ENCODE data around the gene FADS2.
A peak's percentile ranks its signal among the peaks of the same experiment; 100 is the strongest.
"Not testable (repeated sequence)": the region's sequence is repeated elsewhere in the genome, so short reads cannot be mapped to it uniquely, and the experiment has no call there.

FADS2 gene

DNA sequence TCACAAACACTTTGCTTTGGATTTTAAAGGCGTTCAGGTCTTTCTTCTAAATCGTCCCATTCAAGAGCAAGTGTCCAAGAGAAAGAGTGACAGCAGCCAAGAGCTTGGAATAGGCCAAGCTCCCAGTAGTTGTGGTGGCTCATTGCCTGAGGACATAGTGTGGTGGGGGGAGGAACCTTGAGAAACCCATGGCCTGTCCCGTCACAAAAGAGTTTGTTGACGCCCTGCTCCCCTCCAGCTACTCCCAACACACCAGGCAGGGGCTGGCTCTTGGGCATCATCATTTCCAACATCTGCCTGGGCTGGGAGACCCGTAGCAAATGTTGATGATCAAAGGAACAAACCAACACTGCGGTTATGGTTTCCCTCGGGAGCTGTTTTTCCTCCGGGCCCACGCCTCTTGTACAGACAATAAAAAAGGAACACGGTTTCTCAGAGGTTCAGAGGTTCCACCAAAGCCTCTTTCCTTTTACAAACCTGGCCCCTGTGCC is 42.5 kb downstream of the FADS2 start:
- DNase-seq = no peak

DNA sequence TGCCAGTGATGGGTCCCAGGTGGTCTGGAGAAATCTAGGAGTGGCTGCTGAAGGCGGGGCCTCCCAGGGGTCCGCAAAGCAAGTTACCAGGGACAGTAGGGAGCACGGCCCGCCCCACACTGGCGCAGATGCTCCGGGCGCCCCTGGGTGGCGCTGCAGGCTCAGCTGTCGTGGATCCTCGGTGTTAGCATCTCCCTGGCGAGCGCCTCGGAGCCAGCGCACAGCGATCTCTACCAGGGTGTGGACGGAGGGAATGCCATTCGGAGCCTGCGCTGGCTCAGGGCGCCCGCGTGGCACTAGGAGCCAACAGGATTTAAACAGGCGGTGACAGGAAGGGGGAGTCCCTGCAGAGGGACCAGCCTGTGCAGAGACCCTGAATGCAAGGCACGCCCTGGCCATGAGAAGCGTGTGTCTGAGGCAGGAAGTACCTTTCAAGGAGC is 43.1 kb downstream of the FADS2 start:
- peak; percentile 70 for DNase-seq

DNA sequence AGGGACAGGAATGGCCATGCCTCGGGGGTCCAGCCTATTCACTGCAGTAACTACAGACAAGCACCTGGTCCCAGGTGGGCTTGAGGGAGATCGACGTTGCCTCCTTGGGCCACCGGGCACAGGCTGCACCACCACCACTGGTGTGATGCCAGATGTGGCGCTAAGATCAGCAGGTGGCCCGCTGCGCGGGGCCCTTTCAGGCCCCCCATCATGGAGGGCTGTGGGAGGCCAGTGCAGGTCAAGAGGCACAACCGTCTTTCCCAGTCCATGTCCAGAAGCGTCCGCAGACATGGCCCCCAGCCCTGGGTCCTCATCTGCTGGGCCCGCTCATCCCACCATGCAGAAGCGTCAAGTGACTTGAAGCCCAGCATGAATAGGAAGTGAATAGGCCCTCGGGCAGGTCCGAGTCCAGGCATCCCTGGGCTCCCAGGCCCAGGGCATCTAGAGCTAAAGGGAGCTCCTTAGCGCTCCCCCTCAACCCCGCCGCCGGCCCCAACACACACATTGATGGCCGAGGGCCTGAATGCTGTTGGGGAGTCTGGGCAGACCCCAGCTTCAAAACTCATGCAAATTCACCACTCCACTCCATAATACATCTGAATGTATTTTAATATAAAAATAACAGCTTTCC is 45.0 kb downstream of the FADS2 start:
- no peak for DNase-seq

DNA sequence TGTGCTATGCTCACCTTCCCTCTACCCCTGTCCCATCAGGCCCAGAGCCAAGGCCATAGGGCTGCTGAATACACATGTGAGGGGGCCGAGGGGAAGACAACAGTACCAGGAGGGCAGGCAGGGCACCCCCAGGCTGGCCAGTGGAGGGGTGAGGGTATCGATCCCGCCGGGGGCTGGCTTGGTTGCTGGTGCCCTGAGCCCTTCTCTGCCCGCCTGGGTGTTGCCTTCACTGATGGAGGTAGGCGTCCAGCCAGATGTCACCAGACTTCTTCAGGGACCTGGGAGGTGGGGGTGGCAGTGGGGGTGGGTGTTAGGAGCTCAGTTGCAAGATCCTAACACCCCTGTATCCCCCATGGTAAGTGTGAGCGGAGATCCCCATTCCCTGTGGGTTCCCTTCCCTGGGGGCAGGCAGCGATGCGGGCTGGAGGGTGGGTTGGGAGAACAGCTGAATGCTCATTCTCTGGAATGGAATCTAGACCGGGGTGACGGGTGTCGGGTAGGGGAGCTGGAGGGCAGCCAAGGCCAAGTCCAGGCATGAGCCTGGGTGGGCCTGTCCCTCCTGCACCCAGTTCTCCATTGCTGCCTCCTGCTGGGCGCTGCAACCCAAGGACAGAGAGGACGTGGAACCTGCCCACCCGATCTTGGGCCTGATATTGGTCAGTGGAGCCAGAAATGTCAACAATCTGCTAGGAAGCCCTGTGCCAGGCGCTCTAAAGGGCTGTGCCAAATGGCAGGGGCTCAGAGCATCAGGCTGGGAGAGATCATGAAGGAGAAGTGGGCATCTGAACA is 45.7 kb downstream of the FADS2 start:
- no peak for DNase-seq

DNA sequence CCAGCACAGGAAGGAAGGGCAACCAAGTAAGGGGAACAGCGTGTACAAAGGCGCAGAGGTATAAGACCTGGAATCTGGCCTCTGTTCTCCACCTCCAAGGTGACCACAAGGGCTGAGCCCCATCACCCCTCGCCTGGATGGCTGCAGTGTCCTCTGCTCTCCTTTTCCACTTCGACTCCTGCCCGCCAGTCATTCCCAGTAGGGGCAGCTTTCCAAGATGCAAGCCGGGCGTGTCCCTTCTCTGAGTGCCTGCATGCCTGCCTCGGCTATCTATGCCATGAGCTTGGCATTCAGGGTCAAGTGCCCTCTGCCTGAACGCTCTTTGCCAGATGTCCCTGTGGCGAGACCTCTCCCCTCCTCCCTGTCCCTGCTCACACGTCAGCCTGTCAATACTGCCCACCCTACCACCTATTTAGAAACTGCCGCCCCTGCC is 46.3 kb downstream of the FADS2 start:
- no peak for DNase-seq

DNA sequence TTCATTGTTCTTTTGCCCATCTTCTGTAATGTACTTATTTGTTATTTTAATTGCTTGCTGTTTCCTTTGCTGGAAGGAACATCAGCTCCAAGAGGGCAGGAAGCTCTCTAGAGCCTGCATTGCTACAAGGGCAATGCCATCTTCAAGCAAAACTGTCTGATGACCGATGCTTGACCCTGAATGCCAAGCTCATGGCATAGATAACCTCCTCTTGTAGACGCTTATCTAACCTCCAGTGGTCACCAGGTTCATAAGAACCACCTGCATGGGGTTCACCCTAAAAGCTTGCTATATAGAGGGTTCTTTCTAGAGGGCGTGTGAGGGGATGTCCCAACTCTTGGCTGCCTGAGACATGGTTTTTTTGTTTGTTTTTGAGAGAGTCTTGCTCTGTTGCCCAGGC is 46.8 kb downstream of the FADS2 start:
- DNase-seq = no peak

DNA sequence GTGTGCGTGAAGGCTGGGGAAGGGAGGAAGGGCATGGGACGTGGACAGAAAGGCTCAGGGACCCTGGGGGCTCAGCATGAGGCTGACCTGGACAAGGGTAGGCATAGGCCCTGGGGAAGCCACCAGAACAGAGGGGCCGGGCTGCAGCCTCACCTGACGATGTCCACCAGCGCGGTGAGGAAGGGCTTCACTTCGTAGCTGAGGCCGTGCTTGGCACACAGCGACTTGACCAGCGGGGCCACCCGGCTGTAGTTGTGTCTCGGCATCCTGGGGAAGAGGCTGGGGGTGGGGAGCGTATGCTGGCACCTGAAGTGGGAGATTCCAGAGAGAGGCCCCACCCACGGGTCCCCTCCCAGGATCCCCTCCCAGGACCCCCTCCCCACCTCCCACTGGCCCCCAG is 47.6 kb downstream of the FADS2 start:
- DNase-seq = no peak

DNA sequence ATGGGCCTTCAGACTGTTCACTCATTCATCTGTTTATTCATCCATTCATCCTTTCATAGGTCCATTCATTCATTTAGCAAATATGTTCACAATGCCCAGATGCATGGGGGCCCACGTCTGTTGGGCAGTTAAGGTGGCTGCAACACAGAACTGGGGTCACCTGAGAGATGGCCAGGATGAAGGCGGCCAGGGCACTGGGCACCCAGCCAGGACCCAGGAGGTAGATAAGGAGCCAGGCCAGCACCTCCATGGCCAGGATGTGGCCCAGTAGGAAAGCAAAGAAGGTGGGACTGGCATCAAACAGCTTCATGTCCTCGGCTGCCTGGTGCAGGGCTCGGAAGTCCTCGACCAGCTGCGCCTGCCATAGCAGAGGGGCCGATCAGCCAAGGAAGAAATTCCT is 51.1 kb downstream of the FADS2 start:
- DNase-seq = no peak

DNA sequence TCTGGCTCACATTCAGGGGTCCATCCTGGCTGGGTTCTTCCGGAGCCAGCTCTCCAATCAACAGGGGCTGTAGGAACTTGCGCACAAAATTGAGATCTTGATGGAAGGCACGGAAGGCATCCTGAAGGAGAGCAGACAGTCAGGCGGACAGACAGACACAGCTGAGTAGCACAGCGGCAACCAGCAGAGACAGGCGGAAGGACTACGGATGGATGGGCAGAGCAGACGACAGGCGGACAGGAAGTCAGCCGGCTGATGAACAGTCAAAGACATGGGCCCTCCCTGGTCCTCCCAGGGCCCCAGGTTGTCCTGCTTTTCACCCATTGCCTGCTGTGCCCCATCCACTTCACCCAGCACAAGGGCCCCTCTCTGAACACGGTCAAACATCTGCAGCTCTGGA is 51.9 kb downstream of the FADS2 start:
- DNase-seq = no peak

DNA sequence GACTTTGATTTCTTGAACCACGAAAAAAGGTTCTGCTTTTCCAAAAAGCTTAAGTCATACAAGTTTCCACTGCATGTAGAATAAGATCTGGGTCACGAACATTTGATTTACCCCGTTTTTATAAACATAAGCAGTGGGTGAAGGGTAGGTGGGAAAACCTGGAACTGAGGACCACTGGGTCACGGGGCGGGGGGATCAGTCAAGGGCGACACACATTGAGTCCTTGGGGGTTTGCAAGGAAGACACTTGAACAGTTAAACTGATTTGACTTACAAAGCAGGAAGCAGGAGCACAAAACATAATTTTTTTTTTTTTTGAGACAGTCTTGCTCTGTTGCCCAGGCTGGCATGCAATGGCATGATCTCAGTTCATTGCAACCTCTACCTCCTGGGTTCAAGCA is 52.4 kb downstream of the FADS2 start:
- no peak for DNase-seq

DNA sequence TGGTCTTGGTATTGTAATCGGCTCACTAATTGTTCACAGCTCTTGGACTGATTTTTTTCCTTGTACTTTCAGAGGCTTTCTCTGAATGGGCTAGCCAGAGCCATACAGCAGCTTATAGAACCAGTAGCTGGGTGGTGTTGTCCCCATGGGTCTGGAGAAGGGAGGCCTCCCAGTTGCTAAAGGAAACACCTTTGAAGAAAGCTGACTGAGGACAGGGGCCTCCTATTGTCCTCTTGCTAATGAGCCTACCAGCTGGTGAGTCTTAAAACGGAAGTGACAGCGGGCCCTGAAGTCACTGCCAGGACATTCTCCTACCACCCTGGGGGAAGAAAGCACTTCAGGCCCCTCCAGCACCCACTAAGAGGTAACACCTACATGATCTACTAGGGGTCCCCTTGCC is 53.3 kb downstream of the FADS2 start:
- no peak for DNase-seq

DNA sequence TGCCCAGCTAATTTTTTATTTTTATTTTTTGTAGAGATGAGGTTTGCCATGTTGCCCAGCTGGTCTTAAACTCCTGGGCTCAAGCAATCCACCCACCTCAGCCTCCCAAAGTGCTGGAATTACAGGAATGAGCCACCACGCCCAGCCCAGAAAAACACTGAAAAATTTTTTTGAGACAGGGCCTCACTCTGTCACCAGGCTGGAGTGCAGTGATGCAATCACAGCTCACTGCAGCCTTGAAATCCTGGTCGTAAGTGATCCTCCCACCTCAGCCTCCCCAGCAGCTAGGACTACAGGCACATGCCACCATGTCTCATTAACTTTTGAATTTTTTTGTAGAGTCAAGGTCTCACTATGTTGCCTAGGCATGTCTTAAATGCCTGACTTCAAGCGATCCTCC is 54.2 kb downstream of the FADS2 start:
- DNase-seq = not testable (repeated sequence)

DNA sequence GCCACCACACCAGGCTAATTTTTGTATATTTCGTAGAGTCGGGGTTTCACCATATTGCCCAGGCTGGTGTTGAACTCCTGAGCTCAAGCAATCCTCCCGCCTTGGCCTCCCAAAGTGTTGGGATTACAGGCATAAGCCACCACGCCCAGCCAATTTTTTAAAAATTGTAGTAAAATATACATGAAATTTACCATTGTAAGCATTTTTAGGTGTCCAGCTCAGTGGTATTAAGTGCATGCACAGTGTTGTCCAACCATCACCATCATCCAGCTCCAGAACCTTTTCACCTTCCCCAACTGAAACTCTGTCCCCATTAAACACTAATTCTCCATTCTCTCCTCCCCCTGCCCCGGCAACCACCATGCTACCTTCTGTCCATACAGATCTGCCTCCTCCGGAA is 54.8 kb downstream of the FADS2 start:
- no peak for DNase-seq

DNA sequence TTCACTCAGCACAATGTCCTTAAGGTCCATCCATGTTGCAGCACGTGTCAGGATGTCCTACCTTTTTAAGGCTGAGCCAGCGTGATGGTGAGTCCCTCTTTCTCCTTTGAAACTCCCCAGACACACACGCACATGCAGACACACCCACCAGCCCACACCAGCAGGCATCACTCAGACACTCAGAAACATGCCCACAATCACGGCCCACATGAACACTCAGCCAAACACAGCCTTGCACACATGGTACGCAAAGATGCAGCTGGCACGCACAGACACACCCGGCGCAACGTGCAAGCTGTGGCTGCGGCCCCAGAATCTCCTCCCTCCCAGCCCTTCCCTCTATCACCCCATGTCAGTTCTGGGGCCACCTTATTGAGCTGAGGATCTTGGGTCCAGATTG is 55.2 kb downstream of the FADS2 start:
- no peak for DNase-seq

DNA sequence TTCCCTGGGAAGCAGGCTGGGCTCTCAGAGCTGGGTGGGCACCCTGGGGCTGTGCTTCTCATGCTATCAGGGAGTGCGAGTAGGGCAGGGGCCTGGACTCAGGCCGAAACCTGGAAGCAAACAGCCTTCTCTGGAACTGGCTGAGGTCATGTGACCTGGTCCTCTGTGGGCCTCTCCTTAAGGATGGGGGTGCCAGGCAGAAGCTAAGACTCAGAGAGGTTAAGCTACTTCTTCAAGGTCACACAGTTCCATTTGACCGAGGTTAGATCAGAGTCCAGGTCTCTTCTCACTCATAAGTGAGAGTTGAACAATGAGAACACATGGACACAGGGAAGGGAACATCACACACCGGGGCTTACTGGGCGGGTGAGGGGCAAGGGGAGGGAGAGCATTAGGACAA is 55.8 kb downstream of the FADS2 start:
- DNase-seq = no peak

DNA sequence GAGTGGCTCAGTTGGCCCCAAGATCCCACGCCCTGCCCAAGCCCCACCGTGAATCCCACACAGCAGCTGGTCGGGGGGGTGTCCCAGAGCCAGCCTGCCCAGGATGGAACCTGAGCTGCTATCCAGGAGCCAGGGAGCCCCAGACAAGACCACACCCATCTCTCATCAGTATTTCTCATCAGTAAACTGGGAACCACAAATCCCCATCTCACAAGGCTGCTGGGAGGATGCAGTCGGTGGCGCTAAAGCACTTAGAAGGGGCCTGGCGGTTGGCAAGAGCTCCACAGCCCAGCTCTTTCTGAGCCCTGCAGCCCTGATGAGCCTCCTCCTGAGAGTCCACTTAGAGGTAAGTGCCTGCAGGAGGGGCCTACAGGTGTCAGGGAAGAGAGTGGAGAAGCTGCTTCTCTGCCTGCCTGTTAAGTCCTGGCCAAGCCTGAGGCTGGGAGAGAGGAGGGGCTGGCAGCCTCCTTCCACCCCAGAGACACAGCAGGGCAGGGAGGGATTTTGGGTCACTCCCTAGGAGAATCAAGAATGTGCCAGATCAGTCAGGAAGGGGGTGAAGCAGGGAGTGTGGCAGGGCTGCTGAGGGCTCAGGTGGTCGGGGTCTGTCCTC is 57.2 kb downstream of the FADS2 start:
- DNase-seq = no peak

DNA sequence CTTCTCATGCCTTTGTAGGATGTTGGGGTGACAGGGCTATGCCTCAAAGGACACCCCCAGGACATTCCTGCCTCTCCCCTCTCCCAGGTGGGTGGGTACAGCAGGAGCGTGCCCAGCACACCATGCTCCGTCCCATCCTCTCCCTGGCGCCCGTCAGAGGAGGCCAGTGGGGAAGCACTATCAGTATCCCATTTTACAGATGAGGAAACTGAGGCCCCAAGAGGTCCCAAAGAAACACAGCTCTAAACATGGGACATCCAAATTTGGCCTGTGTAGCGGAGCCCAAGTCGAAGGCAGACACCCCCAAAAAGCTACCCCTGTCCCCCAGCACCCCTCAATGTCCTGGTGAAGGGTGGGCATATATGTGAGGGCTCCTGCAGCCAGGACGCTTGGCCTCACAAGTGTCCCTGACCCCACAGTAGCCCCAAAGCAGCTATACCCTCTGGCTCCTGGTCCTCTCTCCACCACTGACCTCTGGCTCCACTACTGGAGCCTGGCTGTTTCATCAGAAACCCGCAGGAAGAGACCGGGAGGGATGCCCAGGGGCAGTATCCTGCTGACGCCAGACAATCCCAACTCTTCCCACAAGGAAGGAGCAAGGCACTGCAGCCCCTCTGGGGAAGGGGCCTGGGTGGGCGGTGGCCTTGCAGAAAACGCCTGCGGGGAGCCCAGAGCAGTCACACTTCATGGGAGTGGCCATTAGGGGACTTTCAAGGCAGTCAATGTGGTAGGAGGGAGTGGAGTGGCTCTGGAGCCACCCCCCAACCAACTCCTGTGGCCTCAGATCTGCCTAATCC is 57.9 kb downstream of the FADS2 start:
- DNase-seq = no peak

DNA sequence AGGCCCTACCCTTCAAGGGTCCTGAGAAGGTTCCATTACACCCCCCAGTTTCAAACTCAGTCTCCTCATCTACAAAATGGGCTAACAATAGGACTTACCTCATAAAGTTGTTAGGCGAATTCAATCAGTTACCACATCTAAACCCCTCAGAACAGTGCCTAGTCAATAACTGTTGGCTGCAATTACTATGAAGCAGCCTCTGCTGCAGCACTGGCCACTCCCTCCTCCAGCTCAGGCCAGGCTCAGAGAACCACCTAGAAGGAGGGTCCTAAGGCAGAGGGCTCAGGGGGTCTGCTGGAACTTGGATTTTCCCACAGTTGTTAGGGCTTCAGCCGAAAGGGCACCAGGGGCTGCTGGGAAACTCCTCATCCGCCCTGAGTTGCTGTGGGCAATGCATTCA is 58.5 kb downstream of the FADS2 start:
- no peak for DNase-seq

DNA sequence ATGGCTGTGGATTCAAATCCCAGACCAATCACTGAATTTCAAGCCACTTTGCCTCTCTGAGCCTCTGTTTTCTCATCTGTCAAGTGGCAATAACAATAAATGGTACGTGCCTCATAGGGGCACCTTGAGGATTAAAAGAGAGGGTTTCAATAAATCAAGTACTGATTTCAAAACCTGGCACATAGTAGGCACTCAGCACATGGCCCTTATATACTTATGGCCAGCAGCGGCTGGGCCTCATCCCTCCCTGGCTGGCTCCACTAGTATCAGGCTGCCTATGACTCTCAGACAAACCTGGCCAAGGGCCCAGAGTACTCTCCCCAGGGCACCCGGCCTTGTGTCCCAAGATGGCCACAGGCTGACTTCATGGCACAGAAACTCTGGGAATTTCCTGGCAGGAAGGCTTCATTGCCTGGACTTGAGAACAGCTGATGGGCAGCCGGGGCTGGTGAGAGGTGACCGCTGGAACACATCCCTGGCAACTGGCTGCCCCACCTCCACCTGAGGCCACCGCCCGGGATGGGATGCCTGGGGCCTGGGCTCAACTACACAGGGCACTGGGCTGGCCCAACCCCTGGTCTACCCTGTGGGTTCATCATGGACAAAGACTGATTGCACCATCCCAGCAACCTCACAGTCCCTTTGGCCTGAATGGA is 59.9 kb downstream of the FADS2 start:
- no peak for DNase-seq

DNA sequence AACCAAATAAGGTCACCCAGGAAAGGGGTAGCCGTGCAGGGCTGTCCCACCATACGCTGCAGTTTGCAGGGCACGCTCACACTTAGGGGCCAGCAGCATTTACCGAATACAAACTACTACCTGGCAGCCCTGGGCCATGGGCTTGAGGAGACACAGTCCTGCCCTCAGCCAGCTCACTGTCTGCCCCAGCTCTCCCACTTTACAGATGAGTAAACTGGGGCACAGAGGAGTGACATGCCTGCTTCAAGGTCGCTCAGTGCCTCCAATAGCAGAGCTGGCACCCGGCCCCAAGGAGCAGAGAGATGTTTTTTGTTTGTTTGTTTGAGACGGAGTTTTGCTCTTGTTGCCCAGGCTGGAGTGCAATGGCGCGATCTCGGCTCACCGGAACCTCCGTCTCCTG is 60.5 kb downstream of the FADS2 start:
- DNase-seq = no peak

DNA sequence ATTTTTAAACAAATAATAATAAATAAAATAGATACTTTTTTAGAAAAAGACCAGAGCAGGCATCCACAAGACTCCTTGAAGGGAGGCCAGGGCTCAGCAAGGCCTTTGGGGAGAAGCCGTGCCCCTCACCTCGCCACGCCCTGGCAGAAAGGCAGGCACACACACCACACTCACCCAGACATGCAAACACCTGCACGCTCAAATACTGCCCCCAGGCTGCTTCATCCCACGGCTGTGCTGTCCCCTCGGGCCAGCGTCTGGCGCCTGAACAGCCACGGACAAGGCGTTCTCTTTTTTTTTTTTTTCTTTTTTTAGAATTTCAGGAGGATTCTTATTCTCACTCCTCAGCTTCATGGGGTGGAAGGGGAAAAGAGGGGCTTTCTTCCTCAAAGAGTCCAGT is 61.7 kb downstream of the FADS2 start:
- no peak for DNase-seq

DNA sequence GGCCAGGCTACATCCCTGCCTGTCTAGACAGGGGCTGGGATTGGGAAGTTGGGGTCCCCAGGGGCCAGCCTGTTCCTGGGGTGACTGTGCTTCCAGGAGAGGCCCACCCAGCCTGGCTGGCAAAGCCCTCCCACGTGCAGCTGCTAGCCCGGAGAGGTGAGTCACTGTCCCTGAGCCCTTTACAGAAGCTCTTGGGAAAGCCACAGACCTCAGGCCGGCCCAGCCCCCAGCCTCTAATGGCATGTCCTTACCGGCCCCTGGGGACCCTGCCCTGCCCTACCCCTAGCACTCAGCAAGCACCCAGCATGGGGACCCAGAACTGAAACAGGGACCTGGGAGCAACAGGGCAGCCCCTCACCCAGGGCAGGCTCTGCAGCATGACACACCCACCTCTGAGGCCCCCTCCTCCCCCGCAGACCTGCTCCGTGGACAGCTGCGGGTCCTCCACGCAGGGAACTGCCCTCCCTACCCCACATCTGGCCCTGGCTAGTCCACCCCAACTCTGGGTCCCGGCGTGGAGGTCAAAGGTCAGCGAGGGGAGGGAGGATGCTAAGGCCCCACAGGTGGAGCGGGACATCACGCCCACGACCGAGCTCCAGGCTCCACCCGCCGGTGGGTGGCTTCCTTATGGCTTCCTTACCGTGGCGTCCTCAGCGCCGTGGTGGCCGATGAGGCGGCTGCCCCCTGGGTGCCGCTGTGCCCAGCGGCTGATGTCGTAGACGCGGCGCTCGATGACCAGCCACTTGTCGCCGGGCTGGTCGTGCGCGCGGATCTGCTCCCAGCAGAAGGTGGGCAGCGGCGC is 62.6 kb downstream of the FADS2 start:
- DNase-seq = peak; percentile 20

Measured in activated CD4-positive, alpha-beta T cell treated with anti-CD3 and anti-CD28 coated beads, Interleukin-2, amount 50 U/mL, for 16 hours (primary cell).